Adipocyte (in vitro differentiated cells): ENCODE data around the gene GRAMD1B.

Experiments
- DNase-seq: peaks from one replicate; pipeline ENCODE4 v3.0.0-alpha.2; 2015; ENCODE audit warnings: low read depth
- H3K27me3 ChIP-seq: replicated peaks from 2 replicates; pipeline ENCODE4 v1.7.0; 2013; ENCODE audit warnings: mild to moderate bottlenecking, low read length, moderate library complexity; ENCODE audit not compliant: control insufficient read depth, insufficient read depth
- H3K36me3 ChIP-seq: 2 replicates; pipeline ENCODE4 v1.7.0; 2013; ENCODE audit warnings: low read length, mild to moderate bottlenecking, moderate library complexity; ENCODE audit not compliant: control insufficient read depth, insufficient read depth, severe bottlenecking
- H3K4me1 ChIP-seq: 2 replicates; pipeline ENCODE4 v1.7.0; 2013; ENCODE audit warnings: mild to moderate bottlenecking, low read length, moderate library complexity; ENCODE audit not compliant: control insufficient read depth, insufficient read depth
- H3K4me3 ChIP-seq: 2 replicates; pipeline ENCODE4 v1.7.0; 2013; ENCODE audit warnings: mild to moderate bottlenecking, low read length, moderate library complexity
- H3K9ac ChIP-seq: 2 replicates; pipeline ENCODE4 v1.7.0; 2013; ENCODE audit warnings: mild to moderate bottlenecking, low read length, moderate library complexity
- H3K9me3 ChIP-seq: 2 replicates; pipeline ENCODE4 v1.7.0; 2013; ENCODE audit warnings: mild to moderate bottlenecking, low read length, moderate library complexity; ENCODE audit not compliant: control insufficient read depth

Gene GRAMD1B

DNA sequence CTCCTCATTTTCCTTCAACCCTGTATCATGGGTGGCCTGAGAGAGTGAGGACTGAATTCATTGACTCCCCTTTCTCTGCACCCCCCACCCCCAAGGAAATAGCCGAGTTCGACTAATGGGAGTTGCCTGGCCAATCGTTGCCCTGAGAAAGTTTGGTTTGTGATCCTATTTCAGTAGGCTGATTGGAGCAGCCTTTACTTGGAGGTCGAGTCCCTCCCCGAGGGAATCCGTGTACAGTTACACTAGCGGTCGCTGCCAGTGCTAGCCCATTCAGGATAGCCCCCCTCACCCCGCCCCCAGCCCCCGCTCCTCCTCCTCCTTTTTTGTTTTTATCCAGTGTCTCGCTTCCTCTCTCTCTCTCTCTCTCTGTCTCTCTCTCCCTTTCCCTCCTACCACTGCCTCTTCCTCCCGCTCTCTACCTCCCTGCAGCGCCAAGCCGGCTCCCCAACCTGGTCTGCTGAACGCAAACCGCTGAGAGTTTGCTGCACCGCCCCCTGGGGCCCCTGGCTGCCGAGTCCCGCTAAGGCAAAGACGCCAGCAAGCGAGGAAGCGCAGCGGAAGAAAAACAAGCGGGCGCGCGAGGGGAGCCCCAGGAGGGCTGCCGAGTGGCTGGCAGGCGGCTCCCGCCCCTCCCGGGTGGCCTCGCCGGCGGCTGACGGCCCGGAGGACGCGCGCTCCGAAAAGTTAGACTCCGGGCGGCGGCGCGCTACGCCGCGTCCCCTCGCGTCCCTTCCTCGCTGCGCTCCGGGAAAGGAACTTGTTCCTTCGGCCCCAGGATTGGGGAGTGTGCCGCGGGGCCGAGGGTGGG is at the start of gene GRAMD1B:
TSS of gene GRAMD1B (plus strand) at position 357 of the 808 bp plus-strand sequence. CDS start 524 bp downstream, outside the sequence.
- DNase-seq, result peak; percentile 82
- Histone ChIP-seq H3K27me3 (peaks cover 5% of the 10 kb centered on the region), H3K4me1 (peaks cover 35% of the 10 kb centered on the region), H3K9me3 (no peaks in the 10 kb centered on the region), H3K4me3 (peak within 1 kb of the TSS; percentile 88), H3K9ac (peak within 1 kb of the TSS; percentile 76), H3K36me3 (no peaks in the 10 kb centered on the region)

DNA sequence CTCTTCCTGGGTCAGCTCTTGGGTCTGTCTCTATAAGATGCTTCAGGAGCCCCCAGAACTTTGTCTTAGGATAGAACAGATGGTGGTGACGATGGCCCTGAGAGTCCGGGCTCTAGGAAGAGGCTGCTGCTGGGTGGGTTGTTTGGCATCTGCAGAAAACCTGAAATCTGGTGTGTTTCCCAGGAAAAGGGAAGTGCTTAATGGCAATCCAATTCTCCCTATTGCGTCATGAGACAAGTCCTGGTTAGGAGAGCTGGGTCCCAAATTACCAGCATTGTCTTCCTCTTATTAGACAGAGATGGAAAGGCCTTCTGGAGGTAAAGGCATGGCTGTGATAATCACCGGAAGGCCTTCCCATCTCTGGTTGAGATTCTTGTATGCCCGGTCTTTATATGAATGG is 48.9 kb upstream of the GRAMD1B start:
- no peak overlapping the region for H3K9ac ChIP-seq
- no peaks in the 10 kb centered on the region for H3K9me3 ChIP-seq
- peaks cover 44% of the 10 kb centered on the region for H3K27me3 ChIP-seq
- no peaks in the 10 kb centered on the region for H3K36me3 ChIP-seq
- no peaks in the 10 kb centered on the region for H3K4me1 ChIP-seq
- no peak overlapping the region for H3K4me3 ChIP-seq
- no peak for DNase-seq

GRCh38 chr11:123381817-123382554 is 48.1 kb upstream of the GRAMD1B start:
- DNase-seq, result no peak
- no peaks in the 10 kb centered on the region for H3K36me3 ChIP-seq
- peaks cover 36% of the 10 kb centered on the region for H3K27me3 ChIP-seq
- H3K4me3 ChIP-seq, result no peak overlapping the region
- no peaks in the 10 kb centered on the region for H3K4me1 ChIP-seq
- no peak overlapping the region for H3K9ac ChIP-seq
- H3K9me3 ChIP-seq, result no peaks in the 10 kb centered on the region

GRCh38 chr11:123382555-123383074 is 47.5 kb upstream of the GRAMD1B start:
- Histone ChIP-seq H3K4me3 (no peak overlapping the region), H3K4me1 (no peaks in the 10 kb centered on the region), H3K36me3 (no peaks in the 10 kb centered on the region), H3K9me3 (no peaks in the 10 kb centered on the region), H3K27me3 (peaks cover 30% of the 10 kb centered on the region), H3K9ac (no peak overlapping the region)
- DNase-seq, result no peak

DNA sequence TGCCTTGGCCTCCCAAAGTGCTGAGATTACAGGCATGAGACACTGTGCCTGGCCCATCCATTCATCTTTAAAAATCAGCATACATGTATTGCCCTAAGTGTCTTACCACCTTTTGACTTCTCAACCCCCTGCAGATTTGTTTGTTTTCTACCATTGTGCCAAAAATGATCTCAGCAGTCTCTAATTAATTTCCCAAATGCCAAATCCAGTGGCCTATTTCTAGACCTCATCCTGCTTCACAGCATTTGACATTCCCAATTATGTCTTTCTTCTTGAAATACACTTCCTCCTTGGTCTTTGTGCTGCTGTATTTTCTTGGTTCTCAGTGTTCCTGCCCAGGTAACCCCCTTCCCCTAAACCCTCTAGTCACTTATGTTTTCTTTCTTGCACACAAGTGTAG is 46.0 kb upstream of the GRAMD1B start:
- Histone ChIP-seq H3K36me3 (no peaks in the 10 kb centered on the region), H3K4me3 (no peak overlapping the region), H3K9ac (no peak overlapping the region), H3K27me3 (peaks cover 25% of the 10 kb centered on the region), H3K9me3 (no peaks in the 10 kb centered on the region), H3K4me1 (no peaks in the 10 kb centered on the region)
- no peak for DNase-seq

- H3K4me3 ChIP-seq, result no peak overlapping the region
- no peaks in the 10 kb centered on the region for H3K9me3 ChIP-seq
- H3K27me3 ChIP-seq, result peaks cover 15% of the 10 kb centered on the region
- no peaks in the 10 kb centered on the region for H3K36me3 ChIP-seq
- DNase-seq, result peak; percentile 35
- no peaks in the 10 kb centered on the region for H3K4me1 ChIP-seq
- no peak overlapping the region for H3K9ac ChIP-seq
Measured at GRCh38 chr11:123386796-123387510, 43.1 kb upstream of the GRAMD1B start.

DNA sequence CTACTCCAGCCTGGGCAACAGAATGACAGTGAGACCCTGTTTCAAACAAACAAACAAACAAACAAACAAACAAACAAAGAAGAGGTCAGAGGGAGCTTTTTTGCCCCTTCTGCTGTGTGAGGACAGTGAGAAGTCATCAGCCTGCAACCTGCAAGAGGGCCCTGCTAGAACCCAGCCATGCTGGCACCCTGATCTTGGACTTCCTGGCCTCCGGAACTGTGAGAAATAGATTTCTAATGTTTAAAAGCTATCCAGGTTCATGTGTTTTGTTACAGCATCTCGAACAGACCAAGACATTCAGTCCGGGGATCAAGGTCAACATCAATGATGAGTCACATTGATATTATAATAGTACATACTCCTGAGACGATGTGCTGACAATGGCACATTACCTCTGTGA is 41.4 kb upstream of the GRAMD1B start:
- no peaks in the 10 kb centered on the region for H3K9me3 ChIP-seq
- no peak overlapping the region for H3K9ac ChIP-seq
- no peak overlapping the region for H3K4me3 ChIP-seq
- peaks cover 13% of the 10 kb centered on the region for H3K27me3 ChIP-seq
- no peaks in the 10 kb centered on the region for H3K4me1 ChIP-seq
- no peaks in the 10 kb centered on the region for H3K36me3 ChIP-seq
- DNase-seq, result no peak

DNA sequence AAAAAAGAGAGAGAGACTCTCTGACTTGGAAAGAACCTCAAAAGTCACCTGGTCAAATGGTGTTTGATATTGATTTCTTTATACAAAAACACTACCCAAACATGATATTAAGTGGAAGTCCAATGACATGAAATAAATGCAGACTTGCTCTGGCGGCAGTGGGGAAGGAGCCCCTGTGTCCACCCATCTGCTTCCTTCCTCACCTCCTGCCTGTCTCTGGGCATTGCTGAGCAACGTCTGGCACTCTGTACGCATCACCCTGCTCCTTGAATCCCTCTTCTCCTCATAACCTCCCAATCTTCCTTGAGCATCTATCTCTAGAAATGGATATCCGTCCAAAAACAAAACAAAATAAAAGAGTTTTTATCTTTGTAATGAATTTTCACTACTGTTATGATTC is 39.9 kb upstream of the GRAMD1B start:
- no peaks in the 10 kb centered on the region for H3K4me1 ChIP-seq
- H3K9ac ChIP-seq, result no peak overlapping the region
- no peaks in the 10 kb centered on the region for H3K9me3 ChIP-seq
- no peak overlapping the region for H3K4me3 ChIP-seq
- no peaks in the 10 kb centered on the region for H3K36me3 ChIP-seq
- H3K27me3 ChIP-seq, result peaks cover 12% of the 10 kb centered on the region
- no peak for DNase-seq

- Histone ChIP-seq H3K9ac (no peak overlapping the region), H3K9me3 (no peaks in the 10 kb centered on the region), H3K27me3 (peaks cover 18% of the 10 kb centered on the region), H3K36me3 (no peaks in the 10 kb centered on the region), H3K4me1 (no peaks in the 10 kb centered on the region), H3K4me3 (no peak overlapping the region)
- no peak for DNase-seq
Measured at GRCh38 chr11:123391646-123392348, 38.3 kb upstream of the GRAMD1B start.

DNA sequence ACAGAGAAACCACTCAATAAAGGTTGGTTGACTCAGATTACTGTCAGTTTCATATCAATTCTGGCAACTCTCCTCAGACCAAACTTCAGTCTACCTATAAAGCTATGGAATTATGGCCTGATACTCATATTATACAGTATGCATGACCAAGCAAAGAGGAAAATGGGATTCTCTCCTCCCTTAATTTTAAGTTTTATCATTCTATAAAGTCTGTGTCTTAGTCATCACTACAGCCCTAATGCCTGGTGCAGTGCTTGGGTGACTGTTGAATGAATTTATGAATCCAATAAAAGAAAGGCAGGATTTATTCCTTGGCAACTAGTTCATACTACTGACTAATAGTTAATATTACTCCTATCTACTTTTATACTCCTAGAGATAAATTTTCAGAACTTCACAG is 37.6 kb upstream of the GRAMD1B start:
- DNase-seq, result no peak

More for the DNA sequence above, 37.6 kb upstream of the GRAMD1B start:
- no peaks in the 10 kb centered on the region for H3K4me1 ChIP-seq
- no peak overlapping the region for H3K4me3 ChIP-seq
- H3K27me3 ChIP-seq, result peaks cover 18% of the 10 kb centered on the region
- no peak overlapping the region for H3K9ac ChIP-seq
- no peaks in the 10 kb centered on the region for H3K36me3 ChIP-seq
- no peaks in the 10 kb centered on the region for H3K9me3 ChIP-seq
